ENCODE measurements around the gene NRG3.

Gene NRG3

GRCh38 chr10:81911328-81911727 lies 36.3 kb downstream of the NRG3 start:
- DNase-seq (ENCODE audit: low spot score): no peak
- in situ Hi-C loops (cut with MboI; ENCODE audit: low pct_unique_long_range_greater_than_20kb, low sequenced_read_pairs, unreplicated experiment): no loop called here
- TF ChIP-seq, protein P1, sequence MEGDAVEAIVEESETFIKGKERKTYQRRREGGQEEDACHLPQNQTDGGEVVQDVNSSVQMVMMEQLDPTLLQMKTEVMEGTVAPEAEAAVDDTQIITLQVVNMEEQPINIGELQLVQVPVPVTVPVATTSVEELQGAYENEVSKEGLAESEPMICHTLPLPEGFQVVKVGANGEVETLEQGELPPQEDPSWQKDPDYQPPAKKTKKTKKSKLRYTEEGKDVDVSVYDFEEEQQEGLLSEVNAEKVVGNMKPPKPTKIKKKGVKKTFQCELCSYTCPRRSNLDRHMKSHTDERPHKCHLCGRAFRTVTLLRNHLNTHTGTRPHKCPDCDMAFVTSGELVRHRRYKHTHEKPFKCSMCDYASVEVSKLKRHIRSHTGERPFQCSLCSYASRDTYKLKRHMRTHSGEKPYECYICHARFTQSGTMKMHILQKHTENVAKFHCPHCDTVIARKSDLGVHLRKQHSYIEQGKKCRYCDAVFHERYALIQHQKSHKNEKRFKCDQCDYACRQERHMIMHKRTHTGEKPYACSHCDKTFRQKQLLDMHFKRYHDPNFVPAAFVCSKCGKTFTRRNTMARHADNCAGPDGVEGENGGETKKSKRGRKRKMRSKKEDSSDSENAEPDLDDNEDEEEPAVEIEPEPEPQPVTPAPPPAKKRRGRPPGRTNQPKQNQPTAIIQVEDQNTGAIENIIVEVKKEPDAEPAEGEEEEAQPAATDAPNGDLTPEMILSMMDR (IDR thresholded peaks at IDR 0.05; ENCODE audit: extremely low read depth, insufficient read depth, missing control alignments): no peak

DNA sequence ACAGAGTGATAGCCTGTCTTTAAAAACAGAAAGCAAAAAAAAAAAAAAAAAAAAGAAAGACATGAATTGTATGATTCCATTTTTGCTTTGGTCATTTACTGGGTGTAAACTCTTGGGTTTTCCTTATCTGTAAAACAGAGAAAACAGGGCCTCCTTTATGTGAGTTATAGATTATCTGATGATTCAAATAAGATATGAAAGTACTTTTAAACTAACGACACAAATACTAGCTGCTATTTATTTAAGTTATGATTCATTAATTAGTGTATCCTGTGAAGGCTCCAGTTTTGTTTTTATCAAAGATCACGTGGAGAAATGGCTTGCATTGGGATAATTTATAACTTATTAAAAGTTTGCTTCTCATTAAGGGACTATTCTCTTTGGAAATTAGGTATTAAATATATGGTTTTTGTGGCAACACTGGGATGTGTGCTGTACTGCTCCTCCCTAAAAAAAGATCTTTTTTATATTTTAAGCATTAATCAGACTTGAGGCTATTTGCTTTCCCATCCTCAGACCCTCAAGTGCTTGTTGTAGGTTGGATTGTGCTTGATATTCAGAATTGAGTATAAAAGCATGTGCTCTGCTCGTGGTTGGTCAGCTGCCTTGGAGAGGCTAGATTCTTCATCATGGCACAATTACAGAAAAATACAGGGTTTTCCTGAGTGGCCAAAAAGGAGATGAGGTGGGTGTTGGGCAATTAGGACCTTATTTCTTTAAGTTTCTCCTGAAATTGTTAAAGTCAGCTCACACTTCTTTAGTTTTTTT lies 39.9 kb downstream of the NRG3 start:
- no peak for DNase-seq (ENCODE audit: low spot score)
- in situ Hi-C loops (cut with MboI; ENCODE audit: low pct_unique_long_range_greater_than_20kb, low sequenced_read_pairs, unreplicated experiment): no loop called here
- TF ChIP-seq, protein P1 (IDR thresholded peaks at IDR 0.05; ENCODE audit: extremely low read depth, insufficient read depth, missing control alignments): no peak

- TF ChIP-seq, protein P1 (IDR thresholded peaks at IDR 0.05; ENCODE audit: extremely low read depth, insufficient read depth, missing control alignments): no peak
- DNase-seq (ENCODE audit: low spot score): no peak
- in situ Hi-C loops (cut with MboI; ENCODE audit: low pct_unique_long_range_greater_than_20kb, low sequenced_read_pairs, unreplicated experiment): no loop called here
Measured at GRCh38 chr10:81915504-81915897, 40.5 kb downstream of the NRG3 start.

- no peak for DNase-seq (ENCODE audit: low spot score)
- TF ChIP-seq, protein P1 (IDR thresholded peaks at IDR 0.05; ENCODE audit: extremely low read depth, insufficient read depth, missing control alignments): no peak
- in situ Hi-C loops (cut with MboI; ENCODE audit: low pct_unique_long_range_greater_than_20kb, low sequenced_read_pairs, unreplicated experiment): no loop called here
Measured at GRCh38 chr10:81917666-81918065, 42.7 kb downstream of the NRG3 start.

- in situ Hi-C loops (cut with MboI; ENCODE audit: low pct_unique_long_range_greater_than_20kb, low sequenced_read_pairs, unreplicated experiment): no loop called here
- TF ChIP-seq, protein P1 (IDR thresholded peaks at IDR 0.05; ENCODE audit: extremely low read depth, insufficient read depth, missing control alignments): no peak
- no peak for DNase-seq (ENCODE audit: low spot score)
Measured at GRCh38 chr10:81918766-81919165, 43.8 kb downstream of the NRG3 start.

- TF ChIP-seq, protein P1 (IDR thresholded peaks at IDR 0.05; ENCODE audit: extremely low read depth, insufficient read depth, missing control alignments): peak; percentile 69
- DNase-seq (ENCODE audit: low spot score): peak; percentile 37
- in situ Hi-C loops (cut with MboI; ENCODE audit: low pct_unique_long_range_greater_than_20kb, low sequenced_read_pairs, unreplicated experiment): no loop called here
Measured at GRCh38 chr10:81920213-81920829, 45.3 kb downstream of the NRG3 start.

Measured in GM13977 (cell line).